ENCODE results near the gene MICA. TPM values are rescaled to one million over a fixed set of nuclear protein-coding genes. Genes with fewer than 3 reads are reported as not detected.

The MICA gene
- total RNA-seq, 4 donors from 2014 or later, result 7.8 to 45.3 (median 19.9) TPM

DNA sequence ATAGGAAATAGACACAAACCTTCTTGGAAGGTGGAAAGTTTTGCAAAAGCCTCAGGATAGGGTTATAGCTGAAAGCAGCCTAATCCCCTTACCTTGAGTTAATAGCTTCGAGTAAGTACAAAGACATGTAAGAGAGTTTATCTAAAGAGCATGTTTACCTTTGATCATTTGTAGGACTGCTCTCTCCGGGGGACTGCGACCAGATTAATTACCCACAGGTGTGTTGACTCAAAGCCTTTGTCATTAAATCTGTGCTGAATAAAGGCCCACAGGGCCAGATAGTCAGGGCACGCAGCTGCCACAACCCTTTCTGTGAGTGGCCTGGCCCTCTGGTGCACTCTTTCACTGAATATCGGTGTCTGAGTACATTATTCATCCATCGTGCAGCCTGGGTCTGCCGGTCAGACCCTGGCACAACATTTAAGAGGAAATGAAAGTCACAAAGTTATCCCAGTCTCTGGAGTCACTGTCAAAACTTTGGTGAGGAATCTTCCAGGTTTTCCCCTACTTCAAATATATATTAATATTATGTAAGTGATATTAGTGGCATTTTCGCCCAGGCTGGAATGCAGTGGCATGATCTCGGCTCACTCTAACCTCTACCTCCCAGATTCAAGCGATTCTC, 5.4 kb upstream of the MICA start:
- TF ChIP-seq EP300 (IDR thresholded peaks at IDR 0.05; ENCODE audit: low read depth) (no peak), POLR2AphosphoS5 (IDR thresholded peaks at IDR 0.05) (no peak), POLR2A (IDR thresholded peaks at IDR 0.05) (no peak)
- TF ChIP-seq, protein P1, sequence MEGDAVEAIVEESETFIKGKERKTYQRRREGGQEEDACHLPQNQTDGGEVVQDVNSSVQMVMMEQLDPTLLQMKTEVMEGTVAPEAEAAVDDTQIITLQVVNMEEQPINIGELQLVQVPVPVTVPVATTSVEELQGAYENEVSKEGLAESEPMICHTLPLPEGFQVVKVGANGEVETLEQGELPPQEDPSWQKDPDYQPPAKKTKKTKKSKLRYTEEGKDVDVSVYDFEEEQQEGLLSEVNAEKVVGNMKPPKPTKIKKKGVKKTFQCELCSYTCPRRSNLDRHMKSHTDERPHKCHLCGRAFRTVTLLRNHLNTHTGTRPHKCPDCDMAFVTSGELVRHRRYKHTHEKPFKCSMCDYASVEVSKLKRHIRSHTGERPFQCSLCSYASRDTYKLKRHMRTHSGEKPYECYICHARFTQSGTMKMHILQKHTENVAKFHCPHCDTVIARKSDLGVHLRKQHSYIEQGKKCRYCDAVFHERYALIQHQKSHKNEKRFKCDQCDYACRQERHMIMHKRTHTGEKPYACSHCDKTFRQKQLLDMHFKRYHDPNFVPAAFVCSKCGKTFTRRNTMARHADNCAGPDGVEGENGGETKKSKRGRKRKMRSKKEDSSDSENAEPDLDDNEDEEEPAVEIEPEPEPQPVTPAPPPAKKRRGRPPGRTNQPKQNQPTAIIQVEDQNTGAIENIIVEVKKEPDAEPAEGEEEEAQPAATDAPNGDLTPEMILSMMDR (IDR thresholded peaks at IDR 0.05), result no peak
- H3K9me3 ChIP-seq, result no peaks in the 10 kb centered on the region
- H3K36me3 ChIP-seq, result no peaks in the 10 kb centered on the region
- in situ Hi-C loops (cut with MboI; ENCODE audit: low pct_ligation_motif_present in 1 of 4, low pct_unique_long_range_greater_than_20kb in 1 of 4, low sequenced_read_pairs in 3 of 4) (no loop called here), intact Hi-C loops (cut with DNase I; ENCODE audit: low total_unique reads) (loop anchor here (2.0 kb wide), 1 partner anchor 43 kb away; no protein-coding TSS in a partner anchor)
- H3K4me1 ChIP-seq, result peaks cover 21 to 56% (median 35%) of the 10 kb centered on the region in 4 donors
- no peak overlapping the region for H3K4me3 ChIP-seq
- WGBS, 2 donors (ENCODE audit: low coverage in 1 of 2), result 72 to 89% methylated on average over 3 to 10 of the region's 10 CpGs
- DNase-seq, result no peak
- no peaks in the 10 kb centered on the region for H3K27me3 ChIP-seq
- no peak overlapping the region for H3K27ac ChIP-seq

DNA sequence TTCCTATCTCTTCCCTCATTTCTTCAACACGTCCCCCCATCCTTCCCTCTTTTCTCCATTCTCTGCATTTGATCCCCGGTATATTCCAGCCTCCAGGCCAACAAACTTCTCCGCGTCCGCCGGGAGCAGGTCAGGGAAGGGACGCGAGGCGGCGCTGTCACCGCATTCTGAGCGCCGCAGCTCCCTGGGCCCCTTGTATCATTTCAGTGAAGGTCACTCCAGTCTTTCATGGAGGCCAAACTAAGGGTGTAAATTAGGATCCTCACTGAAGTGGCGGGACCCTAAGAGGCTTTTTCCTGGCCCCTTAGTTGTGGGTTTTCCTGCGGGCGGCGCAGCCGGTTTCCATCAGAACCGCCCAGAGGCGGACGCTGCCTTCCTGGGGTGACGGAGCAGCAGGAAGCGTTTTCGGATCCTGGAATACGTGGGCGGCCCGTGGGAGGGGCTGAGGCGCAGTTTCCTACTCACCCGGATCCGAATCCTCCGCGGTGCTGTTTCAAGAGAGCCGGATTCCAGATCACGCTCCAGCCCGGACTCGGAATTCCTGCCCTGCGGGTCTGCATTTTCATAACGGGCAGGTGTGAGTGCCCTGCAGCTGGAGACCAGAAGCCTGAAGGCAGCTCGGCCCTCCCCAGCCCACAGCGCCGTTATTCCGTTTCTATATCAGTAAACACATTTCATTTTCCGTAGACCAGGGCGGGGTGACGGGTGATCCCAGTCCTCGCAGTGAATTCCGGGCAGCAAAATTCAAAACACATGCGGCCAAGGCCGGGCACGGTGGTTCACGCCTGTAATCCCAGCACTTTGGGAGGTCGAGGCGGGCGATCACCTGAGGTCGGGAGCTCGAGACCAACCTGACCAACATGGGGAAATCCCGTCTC, 3.6 kb upstream of the MICA start:
- H3K4me1 ChIP-seq, result peaks cover 28 to 66% (median 43%) of the 10 kb centered on the region in 4 donors
- H3K9me3 ChIP-seq, result no peaks in the 10 kb centered on the region
- WGBS, 2 donors (ENCODE audit: low coverage in 1 of 2), result 0% methylated on average over 6 to 47 of the region's 57 CpGs
- H3K4me3 ChIP-seq, result peak overlapping the region; percentile 67 to 92 (median 79)
- TF ChIP-seq POLR2AphosphoS5 (IDR thresholded peaks at IDR 0.05) (peak; percentile 60 to 71 (median 62)), EP300 (IDR thresholded peaks at IDR 0.05; ENCODE audit: low read depth) (no peak), POLR2A (IDR thresholded peaks at IDR 0.05) (peak; percentile 75)
- TF ChIP-seq, protein P1 (IDR thresholded peaks at IDR 0.05), result peak; percentile 77 to 99 (median 88)
- intact Hi-C loops (cut with DNase I; ENCODE audit: low total_unique reads), result no loop called here
- no peaks in the 10 kb centered on the region for H3K27me3 ChIP-seq
- DNase-seq, result peak; percentile 94
- peak overlapping the region; percentile 98 to 100 (median 99) for H3K27ac ChIP-seq
- in situ Hi-C loops (cut with MboI; ENCODE audit: low pct_ligation_motif_present in 1 of 4, low pct_unique_long_range_greater_than_20kb in 1 of 4, low sequenced_read_pairs in 3 of 4), result loop anchor here in 2 of 4 donors (5.0 kb wide), 1 partner anchor 42 kb away; no protein-coding TSS in a partner anchor
- no peaks in the 10 kb centered on the region for H3K36me3 ChIP-seq

DNA sequence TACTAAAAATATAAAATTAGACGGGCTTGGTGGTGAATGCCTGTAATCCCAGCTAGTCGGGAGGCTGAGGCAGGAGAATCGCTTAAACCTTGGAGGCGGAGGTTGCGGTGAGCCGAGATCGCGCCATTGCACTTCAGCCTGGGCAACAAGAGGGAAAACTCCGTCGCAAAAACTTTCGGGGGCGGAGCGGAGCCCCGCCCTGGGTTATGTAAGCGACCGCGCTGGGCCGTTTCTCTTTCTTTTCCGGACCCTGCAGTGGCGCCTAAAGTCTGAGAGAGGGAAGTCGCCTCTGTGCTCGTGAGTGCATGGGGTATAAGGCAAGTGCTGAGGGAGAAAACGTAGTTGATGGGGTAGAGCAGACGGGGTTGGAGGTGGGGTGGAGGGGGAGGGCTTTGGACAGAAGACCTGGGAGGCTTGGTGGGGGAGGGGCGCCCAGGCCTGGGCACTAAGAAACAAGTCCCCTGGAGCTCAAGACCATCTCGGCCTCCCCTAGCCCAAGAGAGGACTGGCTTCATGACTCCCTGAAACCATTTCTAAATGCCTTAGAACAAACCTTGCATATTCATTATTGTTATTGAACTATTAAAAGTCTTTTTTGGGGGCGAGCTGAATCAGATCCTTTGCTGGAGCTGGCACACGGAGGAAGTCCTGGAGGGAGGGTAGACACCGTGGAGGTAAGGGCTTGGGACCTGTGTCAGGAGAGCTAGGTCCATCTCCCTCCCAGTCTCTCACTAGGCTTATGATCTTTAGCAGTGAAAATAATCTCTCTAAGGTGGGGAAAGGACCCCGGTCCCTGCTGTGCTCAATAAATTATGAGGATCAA, 2.7 kb upstream of the MICA start:
- DNase-seq, result peak; percentile 88
- 1 to 11% methylated on average over 3 to 30 of the region's 30 CpGs for WGBS, 2 donors (ENCODE audit: low coverage in 1 of 2)
- TF ChIP-seq POLR2A (IDR thresholded peaks at IDR 0.05) (peak; percentile 59), EP300 (IDR thresholded peaks at IDR 0.05; ENCODE audit: low read depth) (no peak), POLR2AphosphoS5 (IDR thresholded peaks at IDR 0.05) (peak; percentile 47 to 85 (median 77))
- TF ChIP-seq, protein P1 (IDR thresholded peaks at IDR 0.05), result no peak
- no peaks in the 10 kb centered on the region for H3K27me3 ChIP-seq
- H3K27ac ChIP-seq, result peak overlapping the region; percentile 98 to 100 (median 99)
- H3K9me3 ChIP-seq, result no peaks in the 10 kb centered on the region
- intact Hi-C loops (cut with DNase I; ENCODE audit: low total_unique reads), result no loop called here
- no peaks in the 10 kb centered on the region for H3K36me3 ChIP-seq
- peak overlapping the region; percentile 67 to 92 (median 79) for H3K4me3 ChIP-seq
- H3K4me1 ChIP-seq, result peaks cover 28 to 67% (median 44%) of the 10 kb centered on the region in 4 donors
- in situ Hi-C loops (cut with MboI; ENCODE audit: low pct_ligation_motif_present in 1 of 4, low pct_unique_long_range_greater_than_20kb in 1 of 4, low sequenced_read_pairs in 3 of 4), result loop anchor here in 2 of 4 donors (5.0 kb wide), 1 partner anchor 42 kb away; no protein-coding TSS in a partner anchor
